ENCODE measurements around the gene SEPTIN10.
"Not testable (repeated sequence)": the region's sequence is repeated elsewhere in the genome, so short reads cannot be mapped to it uniquely, and the experiment has no call there.

SEPTIN10 gene

GRCh38 chr2:109613922-109614714, at the start of gene SEPTIN10, which contains the start of gene SOWAHC:
Gene SEPTIN10, minus strand, starts transcription at chr2:109613966. Its CDS starts 139 bp downstream, at chr2:109613827.
Gene SOWAHC, plus strand, starts transcription at chr2:109614364. Its CDS starts 126 bp downstream, at chr2:109614490.
- DNase-seq, result peak; percentile 83

- DNase-seq, result no peak
Observed at GRCh38 chr2:109662889-109663288, 49.1 kb upstream of the SEPTIN10 start.

- DNase-seq, result peak; percentile 6
Observed at GRCh38 chr2:109660046-109660860, 46.5 kb upstream of the SEPTIN10 start.

- DNase-seq, result no peak
Observed at GRCh38 chr2:109659396-109660045, 45.8 kb upstream of the SEPTIN10 start.

GRCh38 chr2:109655287-109655686, 41.5 kb upstream of the SEPTIN10 start:
- no peak for DNase-seq

GRCh38 chr2:109654326-109655050, 40.7 kb upstream of the SEPTIN10 start:
- DNase-seq, result no peak

GRCh38 chr2:109649736-109650695, 36.2 kb upstream of the SEPTIN10 start:
- no peak for DNase-seq

GRCh38 chr2:109648041-109648527, 34.3 kb upstream of the SEPTIN10 start:
- no peak for DNase-seq

- no peak for DNase-seq
Observed at GRCh38 chr2:109647636-109648035, 33.9 kb upstream of the SEPTIN10 start.

GRCh38 chr2:109646961-109647360, 33.2 kb upstream of the SEPTIN10 start:
- no peak for DNase-seq

GRCh38 chr2:109645412-109646184, 31.8 kb upstream of the SEPTIN10 start:
- DNase-seq, result no peak

- DNase-seq, result no peak
Observed at GRCh38 chr2:109644571-109645275, 31.0 kb upstream of the SEPTIN10 start.

- not testable (repeated sequence) for DNase-seq
Observed at GRCh38 chr2:109640000-109640399, 26.2 kb upstream of the SEPTIN10 start.

- DNase-seq, result no peak
Observed at GRCh38 chr2:109638795-109639194, 25.0 kb upstream of the SEPTIN10 start.

- DNase-seq, result peak; percentile 18
Observed at GRCh38 chr2:109637749-109638570, 24.2 kb upstream of the SEPTIN10 start.

GRCh38 chr2:109636317-109636716, 22.6 kb upstream of the SEPTIN10 start:
- DNase-seq, result peak; percentile 34

- DNase-seq, result no peak
Observed at GRCh38 chr2:109635426-109636304, 21.9 kb upstream of the SEPTIN10 start.

All from hematopoietic multipotent progenitor cell treated with erythropoietin and hydrocortisone succinate and interleukin-3 and kit ligand, for 6 days (in vitro differentiated cells).